Stimulated activated CD4-positive, alpha-beta T cell treated with anti-CD3 and anti-CD28 coated beads, Interleukin-1b, Interleukin-23, amount 100 ng/mL, for 4 hours (primary cell): ENCODE measurements around the gene GATAD2A.

Source experiments
- DNase-seq, 2 donors: peaks; one replicate each; pipeline ENCODE4 v3.0.0-alpha.2; 2020; ENCODE audit warnings: low read depth in 2 of 2

Gene GATAD2A

GRCh38 chr19:19505669-19506326, 100.3 kb downstream of the GATAD2A start:
- no peak for DNase-seq

- DNase-seq = no peak
Observed at GRCh38 chr19:19506592-19506991, 101.1 kb downstream of the GATAD2A start.

- DNase-seq = no peak
Observed at GRCh38 chr19:19507354-19507753, 101.9 kb downstream of the GATAD2A start.

- DNase-seq = no peak
Observed at GRCh38 chr19:19508217-19508616, 102.7 kb downstream of the GATAD2A start.

- no peak for DNase-seq
Observed at GRCh38 chr19:19510432-19510831, 105.0 kb downstream of the GATAD2A start.

- DNase-seq = no peak
Observed at GRCh38 chr19:19513682-19514081, 108.2 kb downstream of the GATAD2A start.

- no peak for DNase-seq
Observed at GRCh38 chr19:19514215-19514657, 108.8 kb downstream of the GATAD2A start.

GRCh38 chr19:19514881-19515641, 109.6 kb downstream of the GATAD2A start, which contains the start of gene TSSK6:
Gene TSSK6 (minus strand): TSS chr19:19515548. CDS start chr19:19515427, 121 bp downstream.
- DNase-seq = no peak

GRCh38 chr19:19515642-19516519, 110.4 kb downstream of the GATAD2A start, which contains the start of gene NDUFA13:
Gene NDUFA13 (plus strand): TSS chr19:19516225. CDS start chr19:19516239, 14 bp downstream.
- DNase-seq = peak; percentile 88 to 94

- DNase-seq = no peak
Observed at GRCh38 chr19:19517235-19517619, 111.8 kb downstream of the GATAD2A start.

- DNase-seq = no peak
Observed at GRCh38 chr19:19520989-19521388, 115.5 kb downstream of the GATAD2A start.

GRCh38 chr19:19523177-19523576, 117.7 kb downstream of the GATAD2A start:
- no peak for DNase-seq

GRCh38 chr19:19524053-19524452, 118.6 kb downstream of the GATAD2A start:
- DNase-seq = no peak

GRCh38 chr19:19525611-19526380, 120.3 kb downstream of the GATAD2A start:
- DNase-seq = no peak

- DNase-seq = no peak
Observed at GRCh38 chr19:19526581-19527370, 121.3 kb downstream of the GATAD2A start.

- no peak for DNase-seq
Observed at GRCh38 chr19:19527371-19527656, 121.8 kb downstream of the GATAD2A start.

- DNase-seq = no peak
Observed at GRCh38 chr19:19527674-19528625, 122.5 kb downstream of the GATAD2A start.

GRCh38 chr19:19528721-19529490, 123.4 kb downstream of the GATAD2A start, which contains the start of gene YJEFN3:
Gene YJEFN3 (plus strand): TSS chr19:19528911. CDS start chr19:19528933, 22 bp downstream.
- DNase-seq = no peak
